SK-N-SH (cell line): ENCODE data around the gene SERTAD4. TPM values are rescaled to one million over a fixed set of nuclear protein-coding genes. Genes with fewer than 3 reads are reported as not detected.

Experiments
- CTCF ChIA-PET: fragments of 300-600, 350-600 bp; formaldehyde crosslinking; extraction: SDS; loops from one replicate; lab custom pipeline; 2021; lab: Yijun Ruan, JAX
- POLR2A ChIA-PET: fragments of 350-600 bp; sonication (Branson Sonifier 250); formaldehyde crosslinking; extraction: SDS; loops from one replicate; lab custom pipeline; 2020; ENCODE audit warnings: antibody characterized with exemption, inconsistent platforms; lab: Yijun Ruan, JAX
- DNase-seq: peaks from one replicate; pipeline ENCODE4 v3.0.0; 2012
- H2AFZ ChIP-seq: fragments of 200-600 bp; sonication (generic); 2 replicates; pipeline ENCODE4 v1.8.1; 2016; ENCODE audit warnings: antibody characterized with exemption, mild to moderate bottlenecking, low read depth
- H3F3A ChIP-seq: fragments of 200-600 bp; sonication (generic); replicated peaks from 2 replicates; pipeline ENCODE3; 2016; ENCODE audit warnings: antibody characterized with exemption, mild to moderate bottlenecking; ENCODE audit not compliant: insufficient read depth
- H3K27ac ChIP-seq, 2 experiments: fragments of 200-500 bp in 1 of 2; fragments of 200-600 bp in 1 of 2; sonication (Bioruptor generic) in 1 of 2; sonication (generic), shearing (Covaris generic) in 1 of 2; 2 replicates each; pipeline versions ENCODE4 v1.5.1 to v1.6.1; 2014 to 2016; ENCODE audit warnings: low read depth in 2 of 2, inconsistent platforms in 1 of 2, low read length in 1 of 2, mild to moderate bottlenecking in 1 of 2, mixed read lengths in 1 of 2
- H3K27me3 ChIP-seq: fragments of 200-600 bp; sonication (generic), shearing (Covaris generic); 2 replicates; pipeline ENCODE4 v1.6.1; 2016; ENCODE audit warnings: mixed run types; ENCODE audit not compliant: insufficient read depth
- H3K36me3 ChIP-seq, 2 experiments: fragments of 200-500 bp in 1 of 2; fragments of 200-600 bp in 1 of 2; sonication (Bioruptor generic) in 1 of 2; sonication (generic) in 1 of 2; replicated peaks in 1 of 2; 2 replicates each; pipeline versions ENCODE3 to v1.5.1; 2014 to 2016; ENCODE audit warnings: low read length in 1 of 2, mild to moderate bottlenecking in 1 of 2; ENCODE audit not compliant: insufficient read depth in 2 of 2, control insufficient read depth in 1 of 2
- H3K4me1 ChIP-seq, 2 experiments: fragments of 200-500 bp in 1 of 2; fragments of 200-600 bp in 1 of 2; sonication (Bioruptor generic) in 1 of 2; sonication (generic), shearing (Covaris generic) in 1 of 2; 2 replicates each; pipeline versions ENCODE4 v1.5.1 to v1.6.1; 2014 to 2016; ENCODE audit warnings: low read depth in 1 of 2, low read length in 1 of 2, mixed run types in 1 of 2; ENCODE audit not compliant: insufficient read depth in 2 of 2, control insufficient read depth in 1 of 2
- H3K4me2 ChIP-seq: fragments of 200-600 bp; sonication (generic), shearing (Covaris generic); 2 replicates; pipeline ENCODE4 v1.6.1; 2017; ENCODE audit warnings: mixed run types
- H3K4me3 ChIP-seq, 2 experiments: fragments of 200-500 bp in 1 of 2; fragments of 200-600 bp in 1 of 2; sonication (Bioruptor generic) in 1 of 2; sonication (generic), shearing (Covaris generic) in 1 of 2; 2 replicates each; pipeline versions ENCODE4 v1.5.1 to v1.8.1; 2014 to 2016; ENCODE audit warnings: low read depth in 2 of 2, inconsistent platforms in 1 of 2, low read length in 1 of 2, mild to moderate bottlenecking in 1 of 2, mixed read lengths in 1 of 2, moderate library complexity in 1 of 2
- H3K79me2 ChIP-seq: fragments of 200-600 bp; sonication (generic); 2 replicates; pipeline ENCODE4 v1.8.1; 2017; ENCODE audit warnings: mild to moderate bottlenecking; ENCODE audit not compliant: insufficient read depth
- H3K9ac ChIP-seq: fragments of 200-600 bp; sonication (generic); 2 replicates; pipeline ENCODE4 v1.6.1; 2017; ENCODE audit warnings: mixed run types
- H3K9me2 ChIP-seq: fragments of 200-600 bp; sonication (generic); 2 replicates; pipeline ENCODE4 v1.6.1; 2017; ENCODE audit warnings: mixed run types
- H3K9me3 ChIP-seq: fragments of 200-600 bp; sonication (generic); 2 replicates; pipeline ENCODE4 v1.6.1; 2017; ENCODE audit warnings: mixed run types, mild to moderate bottlenecking, moderate library complexity
- H4K20me1 ChIP-seq: fragments of 200-600 bp; sonication (generic); 2 replicates; pipeline ENCODE4 v1.6.1; 2017; ENCODE audit warnings: mild to moderate bottlenecking, mixed run types; ENCODE audit not compliant: insufficient read depth
- CHD2 ChIP-seq: fragments of 150-350 bp; IDR thresholded peaks from 2 replicates; pipeline ENCODE4 v1.6.1; 2018; ENCODE audit warnings: low read length; ENCODE audit not compliant: partially characterized antibody
- ELF1 ChIP-seq: IDR thresholded peaks from 2 replicates; pipeline ENCODE4 v1.4.0; 2012
- EP300 ChIP-seq, 2 experiments: IDR thresholded peaks; 2 replicates each; pipeline versions ENCODE4 v1.4.0 to v1.6.1; 2012; ENCODE audit warnings: borderline replicate concordance in 1 of 2, low read depth in 1 of 2, low read length in 1 of 2
- FOSL2 ChIP-seq: IDR thresholded peaks from 2 replicates; pipeline ENCODE4 v1.4.0; 2012; ENCODE audit warnings: low read depth, mild to moderate bottlenecking, moderate library complexity, borderline replicate concordance
- FOXJ3 ChIP-seq: sonication (generic); formaldehyde crosslinking; IDR thresholded peaks from 2 replicates; pipeline ENCODE4 v1.5.1; 2020; ENCODE audit warnings: mild to moderate bottlenecking, missing genetic modification reagents
- FOXM1 ChIP-seq: IDR thresholded peaks from 2 replicates; pipeline ENCODE4 v1.4.0; 2012; ENCODE audit warnings: low read depth, mild to moderate bottlenecking
- GATA2 ChIP-seq: sonication (generic); formaldehyde crosslinking; IDR thresholded peaks from 2 replicates; pipeline ENCODE4 v1.5.0; 2020; ENCODE audit warnings: mild to moderate bottlenecking, missing genetic modification reagents
- NFIC ChIP-seq: IDR thresholded peaks from 2 replicates; pipeline ENCODE4 v1.4.0; 2012; ENCODE audit warnings: borderline replicate concordance
- RAD21 ChIP-seq: IDR thresholded peaks from 2 replicates; pipeline ENCODE4 v1.6.1; 2012; ENCODE audit warnings: mild to moderate bottlenecking, low read length
- RCOR1 ChIP-seq: fragments of 150-350 bp; IDR thresholded peaks from 2 replicates; pipeline ENCODE4 v1.6.1; 2017; ENCODE audit warnings: antibody characterized with exemption, low read length
- RXRA ChIP-seq: IDR thresholded peaks from 2 replicates; pipeline ENCODE4 v1.4.0; 2012; ENCODE audit warnings: low read depth, mild to moderate bottlenecking, borderline replicate concordance
- TAF1 ChIP-seq: IDR thresholded peaks from 2 replicates; pipeline ENCODE4 v1.6.1; 2012; ENCODE audit warnings: low read depth, mild to moderate bottlenecking, low read length, moderate library complexity, borderline replicate concordance
- TCF12 ChIP-seq: IDR thresholded peaks from 2 replicates; pipeline ENCODE4 v1.4.0; 2012
- YY1 ChIP-seq: IDR thresholded peaks from 2 replicates; pipeline ENCODE4 v1.4.0; 2012; ENCODE audit warnings: low read depth, mild to moderate bottlenecking
- WGBS: methylation state at CpG from one replicate; pipeline ENCODE4 v1.1.6; 2017; ENCODE audit warnings: low lambda C conversion rate; 5-methylcytosine and 5-hydroxymethylcytosine counted together
- polyA plus RNA-seq, 3 experiments: library from polyadenylated mRNA; depleted of rRNA; stranded (reverse); fragments of >200 nt; gene quantifications; 2 replicates each; pipeline ENCODE4 v1.2.3, GENCODE V29; 2012
- TF ChIP-seq, protein P1 (sequence below): IDR thresholded peaks from 2 replicates; pipeline ENCODE4 v1.4.0; 2012; ENCODE audit warnings: low read depth
- TF ChIP-seq, protein P2 (sequence below): fragments of 150-350 bp; IDR thresholded peaks from 2 replicates; pipeline ENCODE4 v1.6.1; 2016; ENCODE audit warnings: mild to moderate bottlenecking, low read depth, low read length

The SERTAD4 gene
- polyA plus RNA-seq, 1 of the 3 experiments (the other 2 are of a cell fraction), result 2.9 TPM

DNA sequence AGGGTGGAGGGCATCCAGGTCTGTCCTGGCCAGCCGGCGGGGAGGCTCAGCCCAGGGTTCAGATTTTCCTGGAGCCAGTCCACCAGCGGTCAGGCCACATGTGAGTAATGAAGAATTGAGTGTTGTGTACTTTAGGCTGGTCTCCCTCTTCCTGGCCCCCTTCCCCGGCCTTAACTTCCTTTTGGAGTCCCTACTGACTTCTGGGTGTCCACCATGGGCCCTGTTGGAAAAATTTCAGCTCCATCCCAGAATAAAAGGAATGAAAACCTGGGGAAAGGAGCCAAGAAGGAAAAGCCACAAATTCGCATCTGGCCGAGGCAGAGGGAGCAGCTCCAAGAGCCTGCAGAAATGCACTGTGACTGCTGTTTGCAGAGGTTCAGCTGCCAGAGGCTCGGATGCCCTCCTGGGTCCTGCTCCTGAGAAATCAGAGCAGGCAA, 60.6 kb downstream of the SERTAD4 start:
- Histone ChIP-seq H3K36me3 (no peaks in the 10 kb centered on the region), H3K4me2 (peak overlapping the region; percentile 86), H3K27me3 (no peaks in the 10 kb centered on the region), H3K9ac (no peak overlapping the region), H3K9me3 (no peaks in the 10 kb centered on the region), H3K4me3 (no peak overlapping the region), H3F3A (peaks cover 9% of the 10 kb centered on the region), H2AFZ (no peak overlapping the region), H3K4me1 (peaks cover 23 to 43% of the 10 kb centered on the region in 2 experiments), H3K9me2 (no peaks in the 10 kb centered on the region), H3K27ac (peak overlapping the region in 1 of 2 experiments; percentile 98; a peak in 2 of 4 replicates), H3K79me2 (no peaks in the 10 kb centered on the region), H4K20me1 (no peaks in the 10 kb centered on the region)
- no peak for DNase-seq
- POLR2A ChIA-PET, result interaction anchor here (1.0 to 4.5 kb wide), 4 partner anchors 9 to 60 kb away, joined by 4 to 29 read pairs (median 8); partner anchors contain the start of genes HHAT and SERTAD4
- 41% methylated on average over 7 of the region's 7 CpGs for WGBS
- CTCF ChIA-PET, result interaction anchor here (0.8 to 4.6 kb wide), 12 partner anchors 9 to 519 kb away, joined by 3 to 29 read pairs (median 5); no protein-coding TSS in a partner anchor
- TF ChIP-seq, protein P1, sequence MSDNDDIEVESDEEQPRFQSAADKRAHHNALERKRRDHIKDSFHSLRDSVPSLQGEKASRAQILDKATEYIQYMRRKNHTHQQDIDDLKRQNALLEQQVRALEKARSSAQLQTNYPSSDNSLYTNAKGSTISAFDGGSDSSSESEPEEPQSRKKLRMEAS, result no peak
- TF ChIP-seq EP300 (IDR thresholded peaks at IDR 0.05; ENCODE audit: borderline replicate concordance in 1 of 2, low read depth in 1 of 2, low read length in 1 of 2) (peak in 1 of 2 experiments; percentile 58; a peak in 1 of 4 replicates), TAF1 (no peak), NFIC (peak; percentile 70), GATA2 (CRISPR knock-in tag) (no peak), YY1 (no peak), TCF12 (peak; percentile 64), FOSL2 (no peak)
- TF ChIP-seq, protein P2, sequence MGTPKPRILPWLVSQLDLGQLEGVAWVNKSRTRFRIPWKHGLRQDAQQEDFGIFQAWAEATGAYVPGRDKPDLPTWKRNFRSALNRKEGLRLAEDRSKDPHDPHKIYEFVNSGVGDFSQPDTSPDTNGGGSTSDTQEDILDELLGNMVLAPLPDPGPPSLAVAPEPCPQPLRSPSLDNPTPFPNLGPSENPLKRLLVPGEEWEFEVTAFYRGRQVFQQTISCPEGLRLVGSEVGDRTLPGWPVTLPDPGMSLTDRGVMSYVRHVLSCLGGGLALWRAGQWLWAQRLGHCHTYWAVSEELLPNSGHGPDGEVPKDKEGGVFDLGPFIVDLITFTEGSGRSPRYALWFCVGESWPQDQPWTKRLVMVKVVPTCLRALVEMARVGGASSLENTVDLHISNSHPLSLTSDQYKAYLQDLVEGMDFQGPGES, result no peak
- TF ChIP-seq, all 33 proteins: peak for 3

DNA sequence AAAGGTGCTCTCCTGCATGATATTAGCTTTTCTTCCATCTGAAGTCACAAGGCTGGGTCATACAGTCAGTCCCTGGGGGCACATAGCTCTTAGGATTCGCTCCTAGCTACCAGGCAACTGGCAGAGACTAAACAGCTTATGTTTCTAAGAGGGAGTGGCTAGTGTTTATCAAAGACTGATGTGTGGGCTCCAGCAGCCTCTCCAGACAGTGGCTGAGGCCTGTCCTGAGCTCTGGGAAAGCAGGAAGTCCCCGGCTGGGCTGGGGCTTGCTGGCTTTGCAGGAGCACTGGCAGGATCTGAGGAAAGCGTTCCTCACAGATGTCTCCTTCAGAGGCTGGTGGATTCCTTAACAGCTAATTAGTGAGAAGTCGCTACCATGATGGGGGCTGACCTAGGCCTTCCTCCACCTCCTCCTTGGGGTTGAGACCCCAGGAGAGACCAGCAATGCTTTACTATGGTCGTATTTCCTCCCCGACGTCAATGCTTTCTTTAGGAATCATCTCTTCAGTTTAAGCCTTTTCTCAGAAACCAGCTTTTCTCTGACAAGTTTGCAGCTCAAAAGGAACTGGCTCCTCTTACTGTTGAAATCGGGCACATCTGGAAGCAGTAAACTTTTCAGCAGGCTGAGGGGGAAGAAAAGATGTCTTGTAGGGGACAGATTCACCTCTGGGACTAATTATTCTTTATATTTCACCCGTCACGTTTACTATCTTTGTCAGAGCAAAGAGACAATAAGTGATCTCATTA, 62.6 kb downstream of the SERTAD4 start:
- no peaks in the 10 kb centered on the region for H4K20me1 ChIP-seq
- POLR2A ChIA-PET, result interaction anchor here (0.7 to 1.4 kb wide), 2 partner anchors 16 to 62 kb away, joined by 3 to 13 read pairs; partner anchors contain the start of gene SERTAD4
- peak; percentile 70 for DNase-seq
- H3K27ac ChIP-seq, result peak overlapping the region in 1 of 2 experiments; percentile 88; a peak in 2 of 4 replicates
- no peaks in the 10 kb centered on the region for H3K9me2 ChIP-seq
- no peak overlapping the region for H3K9ac ChIP-seq
- H3K27me3 ChIP-seq, result no peaks in the 10 kb centered on the region
- H2AFZ ChIP-seq, result no peak overlapping the region; the same call in 1 of the 2 replicates
- no peak overlapping the region for H3K4me3 ChIP-seq
- H3K9me3 ChIP-seq, result no peaks in the 10 kb centered on the region
- H3K79me2 ChIP-seq, result no peaks in the 10 kb centered on the region
- peak overlapping the region; percentile 8; the same call in 1 of the 2 replicates for H3K4me2 ChIP-seq
- no peaks in the 10 kb centered on the region for H3K36me3 ChIP-seq
- CTCF ChIA-PET, result interaction anchor here (1.2 to 2.7 kb wide), 6 partner anchors 11 to 839 kb away, joined by 3 to 13 read pairs (median 5); partner anchors contain the start of gene KCNH1
- WGBS, result 66% methylated on average over 10 of the region's 10 CpGs
- H3K4me1 ChIP-seq, result peaks cover 23 to 43% of the 10 kb centered on the region in 2 experiments
- H3F3A ChIP-seq, result peaks cover 9% of the 10 kb centered on the region
- TF ChIP-seq RCOR1 (0 out of 2 replicates have a peak, but pooled peaks have one; percentile 28), GATA2 (CRISPR knock-in tag) (0 out of 2 replicates have a peak, but pooled peaks have one; percentile 19), FOXM1 (no peak), EP300 (IDR thresholded peaks at IDR 0.05; ENCODE audit: borderline replicate concordance in 1 of 2, low read depth in 1 of 2, low read length in 1 of 2) (peak in 1 of 2 experiments; percentile 59; a peak in 1 of 4 replicates), FOXJ3 (peak; percentile 70; the same call in 1 of the 2 replicates), RXRA (no peak), TCF12 (peak; percentile 31; the same call in 1 of the 2 replicates), YY1 (no peak), CHD2 (peak; percentile 22), ELF1 (0 out of 2 replicates have a peak, but pooled peaks have one; percentile 6), RAD21 (peak; percentile 6; the same call in 1 of the 2 replicates)
- TF ChIP-seq, protein P1, result no peak
- TF ChIP-seq, all 33 proteins: peak for 8
